Measurements from ENCODE around the gene SLC10A2.

The SLC10A2 gene

DNA sequence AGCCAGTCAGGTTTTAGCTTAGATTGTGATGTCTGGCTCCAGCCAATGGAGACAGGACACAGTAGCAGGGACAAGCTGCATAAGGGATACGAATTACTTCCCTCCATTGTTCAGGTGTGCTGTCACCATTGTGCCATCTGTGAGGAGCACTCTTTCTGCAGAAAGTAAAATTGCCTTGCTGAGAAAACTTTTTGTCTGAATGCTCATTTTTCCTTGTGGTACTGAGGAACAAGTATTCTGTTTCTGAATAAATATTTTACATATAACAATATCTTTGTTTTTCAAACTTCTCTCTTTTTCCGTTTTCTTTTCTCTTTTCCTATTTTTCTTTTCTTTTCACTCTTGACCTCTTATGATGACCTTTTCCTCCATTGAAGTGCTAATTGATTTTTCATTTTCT lies 10.2 kb downstream of the SLC10A2 start:
- WGBS, 2 experiments, result 90 to 93% methylated on average over 2 of the region's 2 CpGs
- no peaks in the 10 kb centered on the region for H3K27me3 ChIP-seq (ENCODE audit: control insufficient read depth, insufficient read depth, low read length, poor library complexity, severe bottlenecking)

DNA sequence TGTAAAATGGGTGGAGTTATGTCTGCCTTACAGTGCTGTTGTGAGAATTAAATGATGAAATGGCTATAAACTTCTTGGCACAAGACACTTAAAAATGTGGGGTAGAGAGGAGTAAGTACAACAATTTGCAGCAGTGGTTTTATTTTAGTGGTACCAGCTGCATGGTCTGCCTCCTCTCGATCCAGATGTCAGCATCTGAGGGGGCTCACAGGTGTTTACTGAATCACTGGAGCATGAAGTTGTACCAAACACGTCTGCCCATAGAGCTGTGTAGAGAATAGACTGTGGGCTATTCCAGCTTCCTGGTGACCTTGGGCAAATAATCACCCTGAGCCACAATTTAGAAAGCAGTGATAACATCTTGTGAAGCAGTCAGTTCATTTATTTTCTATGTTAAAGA lies 11.1 kb downstream of the SLC10A2 start:
- Histone ChIP-seq H3K4me3 (ENCODE audit: insufficient read depth, low read depth, low read length) (no peak overlapping the region), H3K9me3 (ENCODE audit: control insufficient read depth, low read length) (no peaks in the 10 kb centered on the region), H3K27me3 (ENCODE audit: control insufficient read depth, insufficient read depth, low read length, poor library complexity, severe bottlenecking) (no peaks in the 10 kb centered on the region), H3K36me3 (ENCODE audit: control insufficient read depth, insufficient read depth, low read length) (no peaks in the 10 kb centered on the region), H3K27ac (ENCODE audit: insufficient read depth, low read depth, low read length, poor library complexity, severe bottlenecking) (no peak overlapping the region), H3K4me1 (ENCODE audit: control insufficient read depth, insufficient read depth, low read length) (no peaks in the 10 kb centered on the region)
- 89 to 96% methylated on average over 2 of the region's 2 CpGs for WGBS, 2 experiments

More for the DNA sequence above, 10.2 kb downstream of the SLC10A2 start:
- no peaks in the 10 kb centered on the region for H3K9me3 ChIP-seq (ENCODE audit: control insufficient read depth, low read length)
- H3K36me3 ChIP-seq (ENCODE audit: control insufficient read depth, insufficient read depth, low read length), result no peaks in the 10 kb centered on the region
- H3K27ac ChIP-seq (ENCODE audit: insufficient read depth, low read depth, low read length, poor library complexity, severe bottlenecking), result no peak overlapping the region
- H3K4me1 ChIP-seq (ENCODE audit: control insufficient read depth, insufficient read depth, low read length), result no peaks in the 10 kb centered on the region
- H3K4me3 ChIP-seq (ENCODE audit: insufficient read depth, low read depth, low read length), result no peak overlapping the region

DNA sequence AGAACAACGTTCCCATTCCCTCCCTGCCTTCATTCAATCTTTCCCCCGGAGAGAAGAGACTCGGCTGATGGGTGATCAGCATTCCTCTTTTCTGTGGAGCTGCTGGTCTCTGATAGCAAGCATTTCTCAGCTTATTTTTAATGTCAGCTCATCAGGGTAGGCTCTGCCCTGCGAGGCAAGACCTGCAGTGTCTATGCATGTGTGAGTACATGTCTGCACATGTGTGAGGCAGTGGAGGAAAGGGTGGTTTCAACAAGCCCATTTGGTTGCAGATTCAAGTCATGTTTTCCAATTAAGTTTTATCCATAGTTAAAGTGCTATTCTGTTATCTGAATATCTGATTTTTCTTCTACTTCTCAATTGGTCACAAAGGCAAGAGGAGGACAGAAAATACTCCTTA lies 19.5 kb downstream of the SLC10A2 start:
- no peaks in the 10 kb centered on the region for H3K9me3 ChIP-seq (ENCODE audit: control insufficient read depth, low read length)
- H3K36me3 ChIP-seq (ENCODE audit: control insufficient read depth, insufficient read depth, low read length), result no peaks in the 10 kb centered on the region
- WGBS, 2 experiments, result 91 to 92% methylated on average over 4 of the region's 4 CpGs
- no peak overlapping the region for H3K4me3 ChIP-seq (ENCODE audit: insufficient read depth, low read depth, low read length)
- H3K27ac ChIP-seq (ENCODE audit: insufficient read depth, low read depth, low read length, poor library complexity, severe bottlenecking), result no peak overlapping the region
- no peaks in the 10 kb centered on the region for H3K27me3 ChIP-seq (ENCODE audit: control insufficient read depth, insufficient read depth, low read length, poor library complexity, severe bottlenecking)
- H3K4me1 ChIP-seq (ENCODE audit: control insufficient read depth, insufficient read depth, low read length), result no peaks in the 10 kb centered on the region

DNA sequence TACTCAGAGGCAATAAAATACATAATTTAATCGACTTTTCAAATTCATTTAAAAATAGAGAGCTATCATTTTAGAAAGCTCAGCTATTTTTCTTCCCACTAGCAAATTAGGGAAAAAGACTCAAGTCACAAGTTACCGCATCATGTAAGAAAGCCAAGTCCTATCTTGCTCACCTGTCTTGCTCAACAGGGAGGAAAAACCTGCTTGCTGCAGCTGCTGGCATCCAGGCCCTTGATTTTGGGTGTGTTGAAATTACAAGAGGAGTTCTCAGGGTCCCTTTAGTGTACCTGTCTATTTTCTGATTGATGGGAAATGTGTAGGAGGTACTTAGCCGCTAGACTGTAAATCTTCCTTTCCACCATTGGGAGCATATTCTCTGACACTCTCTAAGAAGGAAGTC lies 22.2 kb downstream of the SLC10A2 start:
- Histone ChIP-seq H3K27me3 (ENCODE audit: control insufficient read depth, insufficient read depth, low read length, poor library complexity, severe bottlenecking) (no peaks in the 10 kb centered on the region), H3K9me3 (ENCODE audit: control insufficient read depth, low read length) (no peaks in the 10 kb centered on the region), H3K36me3 (ENCODE audit: control insufficient read depth, insufficient read depth, low read length) (no peaks in the 10 kb centered on the region), H3K4me3 (ENCODE audit: insufficient read depth, low read depth, low read length) (no peak overlapping the region), H3K4me1 (ENCODE audit: control insufficient read depth, insufficient read depth, low read length) (no peaks in the 10 kb centered on the region), H3K27ac (ENCODE audit: insufficient read depth, low read depth, low read length, poor library complexity, severe bottlenecking) (no peak overlapping the region)
- 89 to 90% methylated on average over 2 to 3 of the region's 3 CpGs for WGBS, 2 experiments

DNA sequence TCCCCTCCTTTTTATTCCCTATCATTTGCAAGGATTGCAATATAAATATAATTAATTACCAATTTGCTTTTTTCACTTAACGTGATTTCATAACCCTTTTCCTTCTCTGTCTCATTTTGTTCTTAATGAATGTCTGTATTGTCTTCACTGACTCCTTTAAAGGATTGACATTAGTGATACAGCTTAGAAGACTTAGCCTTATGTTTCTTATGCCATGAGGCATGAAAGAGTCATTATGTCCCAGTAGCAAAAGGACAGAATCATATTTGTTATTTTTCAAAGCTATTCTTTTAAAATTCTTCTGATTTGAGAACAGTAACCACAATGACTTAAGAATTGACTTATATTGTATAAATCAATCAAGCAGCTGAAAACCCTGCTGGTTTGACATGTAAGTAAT lies 26.2 kb downstream of the SLC10A2 start:
- no CpG with 5 or more reads among the region's 1 CpG for WGBS, 2 experiments
- Histone ChIP-seq H3K27me3 (ENCODE audit: control insufficient read depth, insufficient read depth, low read length, poor library complexity, severe bottlenecking) (no peaks in the 10 kb centered on the region), H3K9me3 (ENCODE audit: control insufficient read depth, low read length) (no peaks in the 10 kb centered on the region)

DNA sequence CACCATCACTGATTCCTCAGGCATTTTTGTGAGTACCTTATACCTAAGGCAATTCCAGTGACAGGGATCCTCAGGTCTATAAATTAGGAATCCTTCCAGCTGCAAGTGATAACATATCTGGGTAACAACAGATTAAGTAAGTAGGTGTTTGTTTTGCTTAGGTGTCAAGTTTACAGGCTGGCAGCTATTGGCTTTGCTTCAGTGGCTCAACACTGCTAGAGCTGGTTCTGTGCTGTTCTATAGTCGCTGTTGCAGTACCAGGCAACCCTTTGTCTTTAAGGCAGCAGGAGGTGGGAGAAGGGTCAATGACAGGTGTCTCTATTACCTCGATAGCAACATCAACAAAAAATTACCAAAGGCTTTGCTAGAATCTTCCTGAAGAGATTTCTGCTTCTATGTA lies 27.0 kb downstream of the SLC10A2 start:
- Histone ChIP-seq H3K27ac (ENCODE audit: insufficient read depth, low read depth, low read length, poor library complexity, severe bottlenecking) (no peak overlapping the region), H3K4me3 (ENCODE audit: insufficient read depth, low read depth, low read length) (no peak overlapping the region), H3K36me3 (ENCODE audit: control insufficient read depth, insufficient read depth, low read length) (no peaks in the 10 kb centered on the region), H3K4me1 (ENCODE audit: control insufficient read depth, insufficient read depth, low read length) (no peaks in the 10 kb centered on the region), H3K27me3 (ENCODE audit: control insufficient read depth, insufficient read depth, low read length, poor library complexity, severe bottlenecking) (no peaks in the 10 kb centered on the region), H3K9me3 (ENCODE audit: control insufficient read depth, low read length) (no peaks in the 10 kb centered on the region)
- WGBS, 2 experiments, result 59 to 69% methylated on average over 2 of the region's 2 CpGs

More for the DNA sequence above, 26.2 kb downstream of the SLC10A2 start:
- H3K27ac ChIP-seq (ENCODE audit: insufficient read depth, low read depth, low read length, poor library complexity, severe bottlenecking), result no peak overlapping the region
- H3K4me3 ChIP-seq (ENCODE audit: insufficient read depth, low read depth, low read length), result no peak overlapping the region
- H3K4me1 ChIP-seq (ENCODE audit: control insufficient read depth, insufficient read depth, low read length), result no peaks in the 10 kb centered on the region
- no peaks in the 10 kb centered on the region for H3K36me3 ChIP-seq (ENCODE audit: control insufficient read depth, insufficient read depth, low read length)

DNA sequence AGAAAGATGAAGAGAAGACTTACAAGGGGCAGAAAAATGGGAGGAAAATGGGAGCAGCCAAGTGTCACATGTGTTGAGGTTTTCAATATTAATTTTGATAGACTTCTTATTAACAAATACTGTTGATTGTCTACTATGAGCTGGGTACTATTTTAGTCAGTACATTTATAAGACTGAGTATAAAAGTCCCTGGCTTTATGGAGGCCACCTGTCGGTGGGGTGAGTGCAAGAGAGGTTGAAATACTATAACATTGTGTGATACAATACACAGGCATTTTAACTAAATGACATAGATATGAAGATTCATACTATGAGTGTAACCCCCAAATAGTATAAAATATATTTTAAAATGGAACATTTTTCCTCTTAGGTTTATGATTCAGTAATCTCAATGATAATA lies 29.9 kb downstream of the SLC10A2 start:
- Histone ChIP-seq H3K9me3 (ENCODE audit: control insufficient read depth, low read length) (no peaks in the 10 kb centered on the region), H3K36me3 (ENCODE audit: control insufficient read depth, insufficient read depth, low read length) (no peaks in the 10 kb centered on the region), H3K27me3 (ENCODE audit: control insufficient read depth, insufficient read depth, low read length, poor library complexity, severe bottlenecking) (no peaks in the 10 kb centered on the region), H3K4me3 (ENCODE audit: insufficient read depth, low read depth, low read length) (no peak overlapping the region), H3K27ac (ENCODE audit: insufficient read depth, low read depth, low read length, poor library complexity, severe bottlenecking) (no peak overlapping the region), H3K4me1 (ENCODE audit: control insufficient read depth, insufficient read depth, low read length) (no peaks in the 10 kb centered on the region)
- WGBS, 2 experiments, result 100% methylated on average over 1 of the region's 1 CpG; no CpG with 5 or more reads in 1 of the 2 experiments

DNA sequence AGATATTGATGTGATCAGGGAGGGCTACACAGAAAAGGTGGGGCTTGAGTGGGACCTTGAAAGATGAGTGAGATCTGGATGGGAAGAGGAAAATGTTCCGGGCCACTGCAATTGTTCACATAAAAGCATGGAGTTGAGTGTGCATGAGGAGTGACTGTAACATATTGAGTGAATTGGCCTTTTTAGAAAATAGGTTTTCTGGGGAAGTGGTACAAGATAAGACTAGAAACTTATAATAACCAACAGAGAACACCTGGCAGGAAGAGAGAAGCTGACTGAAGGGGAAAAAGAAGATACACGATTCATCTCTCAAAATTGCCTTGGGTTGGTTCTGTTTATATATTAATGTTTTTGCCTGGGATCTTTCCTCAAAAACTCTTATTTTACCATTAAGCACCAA lies 32.2 kb downstream of the SLC10A2 start:
- Histone ChIP-seq H3K4me1 (ENCODE audit: control insufficient read depth, insufficient read depth, low read length) (no peaks in the 10 kb centered on the region), H3K27ac (ENCODE audit: insufficient read depth, low read depth, low read length, poor library complexity, severe bottlenecking) (no peak overlapping the region), H3K4me3 (ENCODE audit: insufficient read depth, low read depth, low read length) (no peak overlapping the region), H3K36me3 (ENCODE audit: control insufficient read depth, insufficient read depth, low read length) (no peaks in the 10 kb centered on the region), H3K27me3 (ENCODE audit: control insufficient read depth, insufficient read depth, low read length, poor library complexity, severe bottlenecking) (no peaks in the 10 kb centered on the region), H3K9me3 (ENCODE audit: control insufficient read depth, low read length) (no peaks in the 10 kb centered on the region)
- WGBS, 2 experiments, result 96 to 98% methylated on average over 1 of the region's 2 CpGs

DNA sequence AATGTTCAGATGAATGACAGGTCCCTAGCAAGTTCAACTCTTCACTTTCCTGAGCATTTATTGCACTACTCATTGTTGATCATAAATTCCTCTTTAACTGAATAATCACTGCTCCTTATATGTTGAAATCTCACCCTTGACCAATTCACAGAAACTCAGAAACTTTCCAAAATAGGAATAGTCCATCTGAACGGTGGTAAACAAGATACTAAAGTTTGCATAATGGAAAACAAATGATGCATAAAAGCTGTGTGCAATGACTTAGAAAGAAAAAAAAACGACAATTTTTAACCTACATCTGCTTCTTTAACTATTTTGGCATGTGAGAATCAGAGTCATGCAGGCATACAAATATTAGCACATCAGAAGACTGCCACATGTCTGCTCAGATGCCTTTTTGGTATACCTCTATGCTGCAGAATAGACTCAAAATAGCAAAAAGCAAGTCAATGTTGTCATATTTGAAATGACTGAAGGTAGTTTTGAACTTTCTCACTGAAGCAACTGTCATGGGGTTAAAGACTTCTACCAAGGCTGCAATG lies 34.8 kb downstream of the SLC10A2 start:
- H3K4me3 ChIP-seq (ENCODE audit: insufficient read depth, low read depth, low read length), result no peak overlapping the region
- WGBS, 2 experiments, result 78 to 87% methylated on average over 2 of the region's 2 CpGs
- H3K4me1 ChIP-seq (ENCODE audit: control insufficient read depth, insufficient read depth, low read length), result no peaks in the 10 kb centered on the region
- H3K27ac ChIP-seq (ENCODE audit: insufficient read depth, low read depth, low read length, poor library complexity, severe bottlenecking), result no peak overlapping the region
- no peaks in the 10 kb centered on the region for H3K27me3 ChIP-seq (ENCODE audit: control insufficient read depth, insufficient read depth, low read length, poor library complexity, severe bottlenecking)
- H3K9me3 ChIP-seq (ENCODE audit: control insufficient read depth, low read length), result no peaks in the 10 kb centered on the region
- no peaks in the 10 kb centered on the region for H3K36me3 ChIP-seq (ENCODE audit: control insufficient read depth, insufficient read depth, low read length)

DNA sequence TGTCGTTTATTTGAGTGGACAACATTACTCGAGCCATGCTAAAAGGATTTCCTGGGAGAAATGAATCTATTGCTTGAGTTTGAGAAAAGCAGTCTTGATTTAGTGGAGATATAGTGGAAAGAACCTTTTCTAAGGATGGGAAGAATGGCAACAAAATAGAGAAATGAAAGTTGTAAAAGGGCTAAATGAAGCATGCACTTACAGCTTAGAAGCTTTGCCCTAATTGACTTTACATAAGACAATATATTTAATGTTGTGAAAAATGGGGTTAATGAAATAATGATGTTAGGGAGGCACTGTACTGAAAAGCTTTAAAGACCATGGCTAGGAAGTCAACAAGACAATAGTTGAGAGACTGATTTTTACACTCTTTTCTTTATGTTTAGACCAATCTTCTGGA lies 35.4 kb downstream of the SLC10A2 start:
- no peak overlapping the region for H3K4me3 ChIP-seq (ENCODE audit: insufficient read depth, low read depth, low read length)
- no peaks in the 10 kb centered on the region for H3K9me3 ChIP-seq (ENCODE audit: control insufficient read depth, low read length)
- no peaks in the 10 kb centered on the region for H3K27me3 ChIP-seq (ENCODE audit: control insufficient read depth, insufficient read depth, low read length, poor library complexity, severe bottlenecking)
- H3K27ac ChIP-seq (ENCODE audit: insufficient read depth, low read depth, low read length, poor library complexity, severe bottlenecking), result no peak overlapping the region
- H3K4me1 ChIP-seq (ENCODE audit: control insufficient read depth, insufficient read depth, low read length), result no peaks in the 10 kb centered on the region
- H3K36me3 ChIP-seq (ENCODE audit: control insufficient read depth, insufficient read depth, low read length), result no peaks in the 10 kb centered on the region
- 90 to 96% methylated on average over 2 of the region's 2 CpGs for WGBS, 2 experiments

DNA sequence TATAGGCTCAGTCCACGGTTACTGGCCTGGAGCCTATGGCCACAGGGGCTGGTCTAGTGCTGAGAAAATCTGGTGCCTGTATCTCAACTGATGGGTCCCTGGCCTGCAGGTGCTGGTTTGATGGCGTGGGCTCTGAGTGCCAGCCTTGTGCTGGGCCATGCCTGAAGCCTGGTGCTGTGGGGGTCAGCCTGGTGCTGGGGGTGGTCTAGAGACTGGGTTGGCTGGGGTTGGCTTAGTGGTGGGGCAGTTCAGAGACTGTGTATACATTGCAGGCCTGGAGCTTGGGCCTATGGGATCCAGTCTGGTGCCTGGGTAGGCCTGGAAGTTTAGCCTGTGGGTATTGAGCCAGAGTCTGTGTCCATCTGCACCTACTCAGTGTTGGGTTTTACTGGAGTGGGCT lies 36.4 kb downstream of the SLC10A2 start:
- Histone ChIP-seq H3K4me3 (ENCODE audit: insufficient read depth, low read depth, low read length) (no peak overlapping the region), H3K27ac (ENCODE audit: insufficient read depth, low read depth, low read length, poor library complexity, severe bottlenecking) (no peak overlapping the region), H3K36me3 (ENCODE audit: control insufficient read depth, insufficient read depth, low read length) (no peaks in the 10 kb centered on the region), H3K4me1 (ENCODE audit: control insufficient read depth, insufficient read depth, low read length) (no peaks in the 10 kb centered on the region), H3K27me3 (ENCODE audit: control insufficient read depth, insufficient read depth, low read length, poor library complexity, severe bottlenecking) (no peaks in the 10 kb centered on the region), H3K9me3 (ENCODE audit: control insufficient read depth, low read length) (no peaks in the 10 kb centered on the region)
- WGBS, 2 experiments, result 94 to 95% methylated on average over 2 of the region's 2 CpGs

Data from ectodermal cell (in vitro differentiated cells).